GM12801 (cell line): ENCODE data around the gene FANCL.

Experiments
- TF ChIP-seq, protein P1 (sequence below): IDR thresholded peaks from one replicate; pipeline ENCODE4 v1.5.1; 2011; ENCODE audit warnings: control low read depth; ENCODE audit not compliant: insufficient read length; ENCODE audit errors: extremely low read depth

The FANCL gene

DNA sequence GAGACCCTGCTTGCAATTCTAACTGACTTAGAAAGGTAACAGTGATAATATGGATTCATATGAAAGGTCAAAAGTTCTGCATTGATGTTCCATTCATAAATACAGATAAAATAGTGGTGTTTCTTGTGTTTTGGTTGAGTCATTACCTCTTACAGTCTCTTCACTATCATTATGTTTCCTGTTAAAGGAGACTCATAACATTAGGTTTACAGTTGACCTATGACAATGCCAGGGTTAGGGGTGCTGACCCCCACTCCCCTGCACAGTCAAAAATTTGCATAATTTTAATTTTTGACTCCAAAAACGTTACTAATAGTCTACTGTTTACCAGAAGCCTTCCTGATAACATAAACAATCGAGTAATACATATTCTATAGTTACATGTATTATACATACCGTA, 119.1 kb downstream of the FANCL start:
- TF ChIP-seq, protein P1, sequence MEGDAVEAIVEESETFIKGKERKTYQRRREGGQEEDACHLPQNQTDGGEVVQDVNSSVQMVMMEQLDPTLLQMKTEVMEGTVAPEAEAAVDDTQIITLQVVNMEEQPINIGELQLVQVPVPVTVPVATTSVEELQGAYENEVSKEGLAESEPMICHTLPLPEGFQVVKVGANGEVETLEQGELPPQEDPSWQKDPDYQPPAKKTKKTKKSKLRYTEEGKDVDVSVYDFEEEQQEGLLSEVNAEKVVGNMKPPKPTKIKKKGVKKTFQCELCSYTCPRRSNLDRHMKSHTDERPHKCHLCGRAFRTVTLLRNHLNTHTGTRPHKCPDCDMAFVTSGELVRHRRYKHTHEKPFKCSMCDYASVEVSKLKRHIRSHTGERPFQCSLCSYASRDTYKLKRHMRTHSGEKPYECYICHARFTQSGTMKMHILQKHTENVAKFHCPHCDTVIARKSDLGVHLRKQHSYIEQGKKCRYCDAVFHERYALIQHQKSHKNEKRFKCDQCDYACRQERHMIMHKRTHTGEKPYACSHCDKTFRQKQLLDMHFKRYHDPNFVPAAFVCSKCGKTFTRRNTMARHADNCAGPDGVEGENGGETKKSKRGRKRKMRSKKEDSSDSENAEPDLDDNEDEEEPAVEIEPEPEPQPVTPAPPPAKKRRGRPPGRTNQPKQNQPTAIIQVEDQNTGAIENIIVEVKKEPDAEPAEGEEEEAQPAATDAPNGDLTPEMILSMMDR, result no peak

DNA sequence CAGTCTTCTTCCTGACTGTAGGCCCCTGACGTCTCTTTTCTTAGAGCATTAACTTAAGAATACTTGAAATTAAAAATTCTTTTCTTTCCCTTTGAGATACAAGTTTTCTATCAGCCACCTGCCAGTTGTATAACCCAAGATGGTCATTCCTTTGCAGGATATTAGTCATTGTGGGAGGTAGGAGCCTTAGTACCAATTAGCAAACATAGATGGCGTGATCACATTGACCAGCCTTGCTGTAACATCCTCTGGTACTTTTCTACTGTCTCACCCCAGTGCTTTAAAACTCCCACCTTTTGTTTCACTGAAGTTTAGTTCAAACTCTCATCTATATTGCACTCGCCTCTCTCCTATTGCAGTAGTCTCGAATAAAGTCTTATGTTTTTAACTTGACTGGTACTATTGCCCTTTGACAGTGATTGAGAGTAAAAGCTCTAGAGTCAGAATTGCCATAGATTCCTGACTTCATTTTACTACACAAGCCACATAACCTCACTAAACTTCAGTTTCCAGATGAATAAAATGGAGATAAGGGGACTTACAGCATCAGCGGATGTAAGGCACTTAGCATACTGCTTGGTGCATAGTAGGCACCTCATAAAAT, 120.4 kb downstream of the FANCL start:
- TF ChIP-seq, protein P1, result no peak

DNA sequence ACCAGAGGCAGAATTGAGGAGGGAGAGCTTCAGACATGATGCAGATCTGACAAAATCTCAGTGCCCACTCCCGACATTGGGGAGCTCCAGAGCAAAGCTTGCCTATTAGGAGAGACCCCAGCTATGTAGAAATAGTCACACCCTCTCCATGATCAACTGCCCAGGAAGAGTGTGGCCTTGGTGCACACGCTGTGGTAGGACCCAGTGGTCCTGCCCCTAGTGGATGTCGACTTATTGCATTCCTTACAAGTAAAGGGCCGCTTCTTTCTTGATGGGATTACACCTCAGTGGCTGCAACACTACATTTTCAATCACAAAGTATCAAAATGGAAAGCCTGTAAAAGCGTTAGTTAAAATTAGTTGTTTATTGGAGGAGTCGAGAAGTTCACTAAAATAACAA, 130.4 kb downstream of the FANCL start:
- TF ChIP-seq, protein P1, result no peak

DNA sequence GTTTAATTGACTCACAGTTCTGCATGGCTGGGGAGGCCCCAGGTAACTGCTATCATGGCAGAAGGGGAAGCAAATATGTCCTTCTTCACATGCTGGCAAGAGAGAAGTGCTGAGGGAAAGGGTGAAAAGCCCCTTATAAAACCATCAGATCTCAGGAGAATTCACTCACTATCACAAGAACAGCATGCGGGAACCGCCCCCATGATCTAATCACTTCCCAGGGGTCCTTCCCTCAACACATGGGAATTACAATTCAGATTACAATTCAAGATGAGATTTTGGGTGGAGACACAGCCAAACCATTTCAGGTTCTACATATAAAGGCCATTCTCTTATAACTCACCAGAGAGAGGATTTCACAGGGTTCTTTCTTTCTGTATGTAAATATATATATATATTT, 131.6 kb downstream of the FANCL start:
- TF ChIP-seq, protein P1, result no peak
